ENCODE data around the gene PDE4D. TPM values are rescaled to one million over a fixed set of nuclear protein-coding genes. Genes with fewer than 3 reads are reported as not detected.
A peak's percentile ranks its signal among the peaks of the same experiment; 100 is the strongest.

Gene PDE4D
- total RNA-seq, 1 donor from 2014 or later: 85.8 TPM

- ATAC-seq (no peak), DNase-seq (no peak)
- Histone ChIP-seq H3K9me3 (no peaks in the 10 kb centered on the region), H3K4me3 (no peak overlapping the region), H3K27me3 (no peaks in the 10 kb centered on the region), H3K4me1 (no peaks in the 10 kb centered on the region), H3K36me3 (no peaks in the 10 kb centered on the region), H3K27ac (no peak overlapping the region)
- TF ChIP-seq CTCF (IDR thresholded peaks at IDR 0.05): no peak
- intact Hi-C loops (cut with DNase I): no loop called here
These were observed 210.2 kb downstream of the PDE4D start for GRCh38 chr5:59683311-59683710.

- H3K4me3 ChIP-seq: no peak overlapping the region
- ATAC-seq: no peak
- H3K27me3 ChIP-seq: no peaks in the 10 kb centered on the region
- intact Hi-C loops (cut with DNase I): no loop called here
- no peak for DNase-seq
- H3K36me3 ChIP-seq: no peaks in the 10 kb centered on the region
- TF ChIP-seq CTCF (IDR thresholded peaks at IDR 0.05): no peak
- no peak overlapping the region for H3K27ac ChIP-seq
- H3K4me1 ChIP-seq: no peaks in the 10 kb centered on the region
- no peaks in the 10 kb centered on the region for H3K9me3 ChIP-seq
These were observed 211.0 kb downstream of the PDE4D start for GRCh38 chr5:59682542-59682941.

- Histone ChIP-seq H3K27me3 (no peaks in the 10 kb centered on the region), H3K27ac (no peak overlapping the region), H3K9me3 (no peaks in the 10 kb centered on the region), H3K36me3 (no peaks in the 10 kb centered on the region), H3K4me1 (no peaks in the 10 kb centered on the region), H3K4me3 (no peak overlapping the region)
- intact Hi-C loops (cut with DNase I): no loop called here
- no peak for TF ChIP-seq CTCF (IDR thresholded peaks at IDR 0.05)
- DNase-seq: no peak
- ATAC-seq: no peak
These were observed 214.6 kb downstream of the PDE4D start for GRCh38 chr5:59678943-59679342.

GRCh38 chr5:59674763-59675162, 218.8 kb downstream of the PDE4D start:
- no peak for TF ChIP-seq CTCF (IDR thresholded peaks at IDR 0.05)
- intact Hi-C loops (cut with DNase I): no loop called here
- Histone ChIP-seq H3K4me1 (no peaks in the 10 kb centered on the region), H3K27me3 (no peaks in the 10 kb centered on the region), H3K27ac (no peak overlapping the region), H3K4me3 (no peak overlapping the region), H3K9me3 (no peaks in the 10 kb centered on the region), H3K36me3 (no peaks in the 10 kb centered on the region)
- DNase-seq (no peak), ATAC-seq (no peak)

- Histone ChIP-seq H3K27me3 (no peaks in the 10 kb centered on the region), H3K4me1 (no peaks in the 10 kb centered on the region), H3K27ac (no peak overlapping the region), H3K9me3 (no peaks in the 10 kb centered on the region), H3K4me3 (no peak overlapping the region), H3K36me3 (no peaks in the 10 kb centered on the region)
- DNase-seq: no peak
- peak; percentile 86 for TF ChIP-seq CTCF (IDR thresholded peaks at IDR 0.05)
- intact Hi-C loops (cut with DNase I): no loop called here
- ATAC-seq: peak; percentile 73
These were observed 220.0 kb downstream of the PDE4D start for GRCh38 chr5:59673438-59674058.

All from upper lobe of right lung (tissue), 1 donor.